Right atrium auricular region (tissue), 2 donors: ENCODE data around the gene SATB2. TPM values are rescaled to one million over a fixed set of nuclear protein-coding genes. Genes with fewer than 3 reads are reported as not detected.

Experiments used
- DNase-seq: peaks from one replicate; pipeline ENCODE4 v3.0.0-alpha.2; 2019; ENCODE audit warnings: low spot score
- H3K27ac ChIP-seq, 2 donors: fragments of 200-600 bp; sonication (generic); 1 replicate in 1 of 2; 2 replicates in 1 of 2; pipeline ENCODE4 v1.5.1; 2016 to 2019
- H3K27me3 ChIP-seq, 2 donors: fragments of 200-600 bp; sonication (generic); one replicate each; pipeline versions ENCODE4 v1.5.1 to v1.6.0; 2017 to 2019
- H3K36me3 ChIP-seq: fragments of 200-600 bp; sonication (generic); one replicate; pipeline ENCODE4 v1.5.1; 2016
- H3K4me1 ChIP-seq, 2 donors: fragments of 200-600 bp; sonication (generic); one replicate each; pipeline versions ENCODE4 v1.5.1 to v1.6.0; 2017 to 2019
- H3K4me3 ChIP-seq, 2 donors: fragments of 200-600 bp; sonication (generic); 1 replicate in 1 of 2; 2 replicates in 1 of 2; pipeline ENCODE4 v1.5.1; 2017 to 2019; ENCODE audit warnings: mild to moderate bottlenecking in 1 of 2, moderate library complexity in 1 of 2
- H3K9me3 ChIP-seq, 2 donors: fragments of 200-600 bp; sonication (generic); one replicate each; pipeline ENCODE4 v1.5.1; 2019
- CTCF ChIP-seq, 2 donors: fragments of 200-600 bp; sonication (generic); IDR thresholded peaks; one replicate each; pipeline ENCODE4 v1.5.1; 2019; ENCODE audit warnings: antibody characterized with exemption in 2 of 2
- total RNA-seq, 2 donors: library from RNA; depleted of rRNA; stranded (reverse); fragments of >200 nt; gene quantifications; one replicate each; pipeline ENCODE4 v1.1.0, GENCODE V29; 2016

SATB2 gene
- total RNA-seq, result 1 to 10 TPM; 1.0 to 1.2 TPM

- TF ChIP-seq CTCF (IDR thresholded peaks at IDR 0.05), result no peak
- Histone ChIP-seq H3K4me1 (peaks cover 0 to 43% of the 10 kb centered on the region in 2 donors), H3K4me3 (peak within 1 kb of the TSS; percentile 70 to 78), H3K36me3 (no peaks in the 10 kb centered on the region), H3K27me3 (peaks cover 40 to 43% of the 10 kb centered on the region in 2 donors), H3K9me3 (no peaks in the 10 kb centered on the region), H3K27ac (peak within 1 kb of the TSS; percentile 68 to 71)
- no peak for DNase-seq
Measured at GRCh38 chr2:199457147-199458008, at the start of gene SATB2. TSS of gene SATB2 (minus strand) at chr2:199457939. CDS start at chr2:199456037, 1,902 bp downstream.

GRCh38 chr2:199505755-199506403 is 48.1 kb upstream of the SATB2 start:
- no peaks in the 10 kb centered on the region for H3K9me3 ChIP-seq
- no peak overlapping the region for H3K27ac ChIP-seq
- no peaks in the 10 kb centered on the region for H3K4me1 ChIP-seq
- H3K27me3 ChIP-seq, result no peaks in the 10 kb centered on the region
- no peak overlapping the region for H3K4me3 ChIP-seq
- no peaks in the 10 kb centered on the region for H3K36me3 ChIP-seq
- no peak for TF ChIP-seq CTCF (IDR thresholded peaks at IDR 0.05)
- no peak for DNase-seq

- DNase-seq, result no peak
- H3K9me3 ChIP-seq, result no peaks in the 10 kb centered on the region
- H3K36me3 ChIP-seq, result no peaks in the 10 kb centered on the region
- no peaks in the 10 kb centered on the region for H3K4me1 ChIP-seq
- no peak for TF ChIP-seq CTCF (IDR thresholded peaks at IDR 0.05)
- no peak overlapping the region for H3K27ac ChIP-seq
- no peaks in the 10 kb centered on the region for H3K27me3 ChIP-seq
- H3K4me3 ChIP-seq, result no peak overlapping the region
Measured at GRCh38 chr2:199503148-199503547, 45.4 kb upstream of the SATB2 start.

- Histone ChIP-seq H3K27me3 (no peaks in the 10 kb centered on the region), H3K9me3 (no peaks in the 10 kb centered on the region), H3K27ac (no peak overlapping the region), H3K4me3 (no peak overlapping the region), H3K4me1 (no peaks in the 10 kb centered on the region), H3K36me3 (no peaks in the 10 kb centered on the region)
- DNase-seq, result no peak
- TF ChIP-seq CTCF (IDR thresholded peaks at IDR 0.05), result no peak
Measured at GRCh38 chr2:199499005-199499404, 41.3 kb upstream of the SATB2 start.

GRCh38 chr2:199495147-199495546 is 37.4 kb upstream of the SATB2 start:
- no peaks in the 10 kb centered on the region for H3K36me3 ChIP-seq
- no peaks in the 10 kb centered on the region for H3K4me1 ChIP-seq
- no peaks in the 10 kb centered on the region for H3K27me3 ChIP-seq
- H3K27ac ChIP-seq, result no peak overlapping the region
- DNase-seq, result no peak
- H3K4me3 ChIP-seq, result no peak overlapping the region
- no peak for TF ChIP-seq CTCF (IDR thresholded peaks at IDR 0.05)
- no peaks in the 10 kb centered on the region for H3K9me3 ChIP-seq
